HCT116 (cell line): ENCODE measurements around the gene CLEC4C. TPM values are rescaled to one million over a fixed set of nuclear protein-coding genes. Genes with fewer than 3 reads are reported as not detected.

Source experiments
- ATAC-seq: fragments of 200-7000 bp; cut with Tn5 transposase; 2 replicates; pipeline ENCODE4 v1.9.1; 2020; ENCODE audit warnings: mild to moderate bottlenecking, moderate library complexity
- BruUV-seq: library from RNA; stranded (reverse); fragments of 400-500 nt; replicated peaks from 2 replicates; lab custom pipeline; 2021; lab: Mats Ljungman, UMichigan
- CTCF ChIA-PET: fragments of 300-600 bp; sonication (Branson Sonifier 250); formaldehyde crosslinking; loops from one replicate; lab custom pipeline; 2021; ENCODE audit warnings: antibody characterized with exemption; lab: Charles Lee
- POLR2A ChIA-PET: fragments of 300-600, 350-600 bp; sonication (Branson Sonifier 250); formaldehyde crosslinking; loops from one replicate; lab custom pipeline; 2021; ENCODE audit warnings: antibody characterized with exemption; lab: Charles Lee
- RAD21 ChIA-PET, 2 experiments: fragments of 300-600 bp; sonication (Branson Sonifier 250); formaldehyde crosslinking; loops; one replicate each; lab custom pipeline; 2023; ENCODE audit warnings: low total read pairs in 2 of 2; ENCODE audit not compliant: uncharacterized antibody in 2 of 2, unreplicated experiment in 2 of 2, low non-redundant PET in 1 of 2; lab: Charles Lee
- DNase-seq: peaks from one replicate; pipeline ENCODE4 v3.0.0-alpha.2; 2010; ENCODE audit warnings: low read depth, low spot score
- H2AFZ ChIP-seq: fragments of 200-600 bp; shearing (Covaris generic), sonication (generic); 2 replicates; pipeline ENCODE4 v1.6.1; 2017; ENCODE audit warnings: low read depth, mixed run types, mixed read lengths, antibody characterized with exemption, low read length; ENCODE audit not compliant: poor library complexity, severe bottlenecking
- H3K27ac ChIP-seq: 2 replicates; pipeline ENCODE4 v1.5.1; 2012; ENCODE audit warnings: low read depth, low read length
- H3K27me3 ChIP-seq: fragments of 200-600 bp; sonication (generic); 2 replicates; pipeline ENCODE4 v1.6.1; 2016; ENCODE audit warnings: mixed run types, low read length, mixed read lengths; ENCODE audit not compliant: insufficient read depth
- H3K36me3 ChIP-seq, 2 experiments: fragments of 200-500 bp in 1 of 2; fragments of 200-600 bp in 1 of 2; sonication (Bioruptor generic) in 1 of 2; sonication (generic) in 1 of 2; 2 replicates each; pipeline versions ENCODE4 v1.5.1 to v1.6.1; 2014 to 2016; ENCODE audit warnings: low read length in 2 of 2, inconsistent platforms in 1 of 2, mixed read lengths in 1 of 2, mixed run types in 1 of 2; ENCODE audit not compliant: insufficient read depth in 2 of 2, control insufficient read depth in 1 of 2
- H3K4me1 ChIP-seq, 2 experiments: fragments of 200-600 bp in 1 of 2; sonication (generic) in 1 of 2; 2 replicates each; pipeline versions ENCODE4 v1.5.1 to v1.6.1; 2012 to 2017; ENCODE audit warnings: low read length in 2 of 2, inconsistent platforms in 1 of 2, mild to moderate bottlenecking in 1 of 2, mixed read lengths in 1 of 2, mixed run types in 1 of 2, moderate library complexity in 1 of 2; ENCODE audit not compliant: insufficient read depth in 2 of 2, control insufficient read depth in 1 of 2
- H3K4me2 ChIP-seq: fragments of 200-600 bp; sonication (generic); 2 replicates; pipeline ENCODE4 v1.6.1; 2017; ENCODE audit warnings: mixed run types, low read length, mixed read lengths
- H3K4me3 ChIP-seq, 2 experiments: fragments of 200-600 bp in 1 of 2; sonication (generic) in 1 of 2; replicated peaks in 1 of 2; 2 replicates each; pipeline ENCODE4 v1.5.1; 2011 to 2016; ENCODE audit warnings: low read length in 2 of 2, control low read depth in 1 of 2, low read depth in 1 of 2, mild to moderate bottlenecking in 1 of 2, mixed read lengths in 1 of 2, mixed run types in 1 of 2
- H3K79me2 ChIP-seq: fragments of 200-600 bp; sonication (generic); 2 replicates; pipeline ENCODE4 v1.6.1; 2017; ENCODE audit warnings: mild to moderate bottlenecking, mixed run types, low read length, moderate library complexity, mixed read lengths; ENCODE audit not compliant: insufficient read depth
- H3K9ac ChIP-seq: fragments of 200-600 bp; sonication (generic); 2 replicates; pipeline ENCODE4 v1.6.1; 2016; ENCODE audit warnings: low read length, mixed read lengths
- H3K9me2 ChIP-seq: fragments of 200-600 bp; sonication (generic), shearing (Covaris generic); 2 replicates; pipeline ENCODE4 v1.6.1; 2017; ENCODE audit warnings: mixed run types, mild to moderate bottlenecking, moderate library complexity; ENCODE audit not compliant: insufficient read depth
- H3K9me3 ChIP-seq, 2 experiments: fragments of 200-500 bp in 1 of 2; fragments of 200-600 bp in 1 of 2; sonication (Bioruptor generic) in 1 of 2; sonication (generic) in 1 of 2; 2 replicates each; pipeline ENCODE4 v1.6.1; 2014 to 2017; ENCODE audit warnings: low read length in 2 of 2, mixed read lengths in 2 of 2, inconsistent platforms in 1 of 2, low read depth in 1 of 2, mild to moderate bottlenecking in 1 of 2, mixed run types in 1 of 2, moderate library complexity in 1 of 2; ENCODE audit not compliant: control insufficient read depth in 1 of 2, insufficient read depth in 1 of 2
- H4K20me1 ChIP-seq: fragments of 200-600 bp; sonication (generic), shearing (Covaris generic); 2 replicates; pipeline ENCODE4 v1.6.1; 2017; ENCODE audit warnings: mixed run types, mild to moderate bottlenecking, moderate library complexity; ENCODE audit not compliant: insufficient read depth
- ATF3 ChIP-seq: IDR thresholded peaks from 2 replicates; pipeline ENCODE4 v1.6.1; 2012
- CBX3 ChIP-seq: IDR thresholded peaks from 2 replicates; pipeline ENCODE4 v1.6.1; 2012; ENCODE audit warnings: low read depth
- CTCF ChIP-seq, 3 experiments: fragments of 200-600 bp in 1 of 3; sonication (generic) in 1 of 3; IDR thresholded peaks in 2 of 3; conservative IDR thresholded peaks in 1 of 3; 2 replicates each; pipeline ENCODE4 v1.5.1; 2012 to 2017; ENCODE audit warnings: low read depth in 2 of 3, low read length in 2 of 3, antibody characterized with exemption in 1 of 3, borderline replicate concordance in 1 of 3, control low read depth in 1 of 3, mild to moderate bottlenecking in 1 of 3, mixed read lengths in 1 of 3, mixed run types in 1 of 3, moderate library complexity in 1 of 3; ENCODE audit not compliant: insufficient read depth in 1 of 3
- EGR1 ChIP-seq: IDR thresholded peaks from 2 replicates; pipeline ENCODE4 v1.6.1; 2012; ENCODE audit warnings: low read depth
- ELF1 ChIP-seq: IDR thresholded peaks from 2 replicates; pipeline ENCODE4 v1.6.1; 2012; ENCODE audit warnings: low read depth, borderline replicate concordance
- EZH2phosphoT487 ChIP-seq: fragments of 200-600 bp; IDR thresholded peaks from 2 replicates; pipeline ENCODE4 v1.6.1; 2018; ENCODE audit warnings: antibody characterized with exemption, borderline replicate concordance
- JUND ChIP-seq: IDR thresholded peaks from 2 replicates; pipeline ENCODE4 v1.6.1; 2012
- POLR2A ChIP-seq: IDR thresholded peaks from 2 replicates; pipeline ENCODE4 v1.7.0; 2011; ENCODE audit warnings: borderline replicate concordance; ENCODE audit not compliant: insufficient read depth, insufficient read length; ENCODE audit errors: extremely low read depth
- RAD21 ChIP-seq: IDR thresholded peaks from 2 replicates; pipeline ENCODE4 v1.6.1; 2012; ENCODE audit warnings: low read depth, mild to moderate bottlenecking
- SIN3A ChIP-seq: IDR thresholded peaks from 2 replicates; pipeline ENCODE4 v1.6.1; 2012; ENCODE audit warnings: low read depth
- SP1 ChIP-seq: IDR thresholded peaks from 2 replicates; pipeline ENCODE4 v1.6.1; 2012; ENCODE audit warnings: low read depth
- YY1 ChIP-seq: IDR thresholded peaks from 2 replicates; pipeline ENCODE4 v1.6.1; 2011; ENCODE audit warnings: low read length, low read depth, moderate library complexity, mild to moderate bottlenecking; ENCODE audit not compliant: insufficient replicate concordance; ENCODE audit errors: extremely low read depth
- ZBTB33 ChIP-seq: IDR thresholded peaks from 2 replicates; pipeline ENCODE4 v1.6.1; 2011; ENCODE audit warnings: mild to moderate bottlenecking, low read length, moderate library complexity; ENCODE audit not compliant: insufficient replicate concordance; ENCODE audit errors: extremely low read depth
- ZNF274 ChIP-seq: fragments of 200-500 bp; sonication (Bioruptor generic); IDR thresholded peaks from 2 replicates; pipeline ENCODE4 v1.6.1; 2014; ENCODE audit warnings: mild to moderate bottlenecking, low read depth, low read length, inconsistent platforms
- intact Hi-C: fragments of 100-400 bp; cut with micrococcal nuclease; formaldehyde crosslinking; loops from 2 replicates; pipeline ENCODE4 v1.10.0; 2022
- total RNA-seq: library from RNA; stranded (reverse); gene quantifications from one replicate; pipeline ENCODE4 v1.2.1, GENCODE V29; 2021; ENCODE audit not compliant: unreplicated experiment

Gene CLEC4C
- total RNA-seq, 1 experiment from 2014 or later, result not detected

- Histone ChIP-seq H3K79me2 (no peaks in the 10 kb centered on the region), H3K36me3 (no peaks in the 10 kb centered on the region), H3K27me3 (no peaks in the 10 kb centered on the region), H3K9ac (no peak overlapping the region), H3K4me1 (no peaks in the 10 kb centered on the region), H3K9me3 (no peaks in the 10 kb centered on the region), H3K4me2 (no peak overlapping the region), H4K20me1 (no peaks in the 10 kb centered on the region), H3K27ac (no peak overlapping the region), H2AFZ (no peak overlapping the region), H3K9me2 (no peaks in the 10 kb centered on the region), H3K4me3 (no peak overlapping the region)
- no peak for ATAC-seq
- no TSS peak for BruUV-seq
- intact Hi-C loops, result no loop called here
- RAD21 ChIA-PET, result no interaction called here
- CTCF ChIA-PET, result interaction anchor here (0.8 kb wide), 1 partner anchor 34 kb away, joined by 3 read pairs; no protein-coding TSS in a partner anchor
- no peak for DNase-seq
- POLR2A ChIA-PET, result no interaction called here
- no peak for TF ChIP-seq ZNF274
- no peak for TF ChIP-seq SIN3A
- no peak for TF ChIP-seq JUND
- TF ChIP-seq YY1, result no peak
- no peak for TF ChIP-seq ZBTB33
- no peak for TF ChIP-seq RAD21
- no peak for TF ChIP-seq EGR1
- no peak for TF ChIP-seq CBX3
- TF ChIP-seq EZH2phosphoT487, result no peak
- TF ChIP-seq ELF1, result no peak
- TF ChIP-seq CTCF (IDR thresholded peaks at IDR 0.05 in 2 of 3, conservative IDR thresholded peaks at IDR 0.05 in 1 of 3; ENCODE audit: borderline replicate concordance in 1 of 3, insufficient read depth in 1 of 3, low read depth in 2 of 3, low read length in 2 of 3), result no peak
- no peak for TF ChIP-seq POLR2A
- no peak for TF ChIP-seq ATF3
- TF ChIP-seq SP1, result no peak
Measured at GRCh38 chr12:7750350-7750749, 3.2 kb upstream of the CLEC4C start.
